ENCODE measurements around the gene ABLIM2. TPM values are rescaled to one million over a fixed set of nuclear protein-coding genes. Genes with fewer than 3 reads are reported as not detected.

ABLIM2 gene
- total and polyA plus RNA-seq, 2 of the 8 experiments (the other 6 are each of a cell fraction or from before 2014, with no cell fraction given) = 2.8 to 3.0 TPM

- no peak for FAIRE-seq
These were observed 23.2 kb upstream of the ABLIM2 start for GRCh38 chr4:8181844-8182243.

More at GRCh38 chr4:8181844-8182243, 23.2 kb upstream of the ABLIM2 start:
- no peak overlapping the region for H4K5ac ChIP-seq (ENCODE audit: insufficient read length, low read depth, low read length)
- H3K4me2 ChIP-seq (ENCODE audit: insufficient read depth in 1 of 2, low read depth in 2 of 2, low read length in 2 of 2) = no peak overlapping the region
- no peak overlapping the region for H2BK12ac ChIP-seq (ENCODE audit: low read depth, low read length)
- no peak overlapping the region for H3K4ac ChIP-seq (replicated peaks; ENCODE audit: insufficient read length, low read depth, low read length)
- H3K18ac ChIP-seq (ENCODE audit: extremely low read depth, low read length) = no peak overlapping the region
- H3K14ac ChIP-seq (ENCODE audit: insufficient read length) = no peak overlapping the region
- no peak overlapping the region for H3K23ac ChIP-seq (ENCODE audit: insufficient read length)
- H2BK15ac ChIP-seq (ENCODE audit: low read length) = no peak overlapping the region
- no peaks in the 10 kb centered on the region for H3K27me3 ChIP-seq (replicated peaks in 1 of 4; ENCODE audit: control insufficient read depth in 3 of 4, extremely low read depth in 1 of 4, insufficient read depth in 3 of 4, low read length in 3 of 4)
- H4K20me1 ChIP-seq (replicated peaks in 1 of 2; ENCODE audit: control insufficient read depth in 1 of 2, insufficient read depth in 2 of 2, low read length in 2 of 2) = peaks cover 0 to 4% of the 10 kb centered on the region in 2 experiments
- H2BK20ac ChIP-seq (ENCODE audit: low read length) = no peak overlapping the region
- no peak overlapping the region for H2BK120ac ChIP-seq (replicated peaks; ENCODE audit: low read depth, low read length)
- no peak overlapping the region for H2AK5ac ChIP-seq (ENCODE audit: low read depth, low read length)
- CTCF ChIA-PET (ENCODE audit: partially characterized antibody) = interaction anchor here (0.6 to 2.0 kb wide), 4 partner anchors 10 to 846 kb away, joined by 3 to 7 read pairs (median 4); no protein-coding TSS in a partner anchor
- TF ChIP-seq CHD1 (IDR thresholded peaks at IDR 0.05; ENCODE audit: low read depth, low read length) = no peak
- TF ChIP-seq SAP30 (IDR thresholded peaks at IDR 0.05; ENCODE audit: insufficient read depth, insufficient replicate concordance, low read length) = no peak
- no peak for TF ChIP-seq TAF1 (IDR thresholded peaks at IDR 0.05; ENCODE audit: low read depth, low read length)
- no peak for TF ChIP-seq NANOG (IDR thresholded peaks at IDR 0.05; ENCODE audit: insufficient read depth, low read depth, low read length, poor library complexity, severe bottlenecking)
- no peak for TF ChIP-seq TBP (IDR thresholded peaks at IDR 0.05; ENCODE audit: low read depth, low read length)
- TF ChIP-seq, protein P1, sequence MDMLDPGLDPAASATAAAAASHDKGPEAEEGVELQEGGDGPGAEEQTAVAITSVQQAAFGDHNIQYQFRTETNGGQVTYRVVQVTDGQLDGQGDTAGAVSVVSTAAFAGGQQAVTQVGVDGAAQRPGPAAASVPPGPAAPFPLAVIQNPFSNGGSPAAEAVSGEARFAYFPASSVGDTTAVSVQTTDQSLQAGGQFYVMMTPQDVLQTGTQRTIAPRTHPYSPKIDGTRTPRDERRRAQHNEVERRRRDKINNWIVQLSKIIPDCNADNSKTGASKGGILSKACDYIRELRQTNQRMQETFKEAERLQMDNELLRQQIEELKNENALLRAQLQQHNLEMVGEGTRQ (IDR thresholded peaks at IDR 0.05; ENCODE audit: low read length) = no peak
- no peak for TF ChIP-seq CBX8 (IDR thresholded peaks at IDR 0.05; ENCODE audit: borderline replicate concordance, low read depth, low read length)
- no peak for TF ChIP-seq CBX5 (IDR thresholded peaks at IDR 0.05; ENCODE audit: low read depth, low read length)
- no peak for TF ChIP-seq YY1 (IDR thresholded peaks at IDR 0.05; ENCODE audit: low read depth, low read length)
- TF ChIP-seq, protein P2, sequence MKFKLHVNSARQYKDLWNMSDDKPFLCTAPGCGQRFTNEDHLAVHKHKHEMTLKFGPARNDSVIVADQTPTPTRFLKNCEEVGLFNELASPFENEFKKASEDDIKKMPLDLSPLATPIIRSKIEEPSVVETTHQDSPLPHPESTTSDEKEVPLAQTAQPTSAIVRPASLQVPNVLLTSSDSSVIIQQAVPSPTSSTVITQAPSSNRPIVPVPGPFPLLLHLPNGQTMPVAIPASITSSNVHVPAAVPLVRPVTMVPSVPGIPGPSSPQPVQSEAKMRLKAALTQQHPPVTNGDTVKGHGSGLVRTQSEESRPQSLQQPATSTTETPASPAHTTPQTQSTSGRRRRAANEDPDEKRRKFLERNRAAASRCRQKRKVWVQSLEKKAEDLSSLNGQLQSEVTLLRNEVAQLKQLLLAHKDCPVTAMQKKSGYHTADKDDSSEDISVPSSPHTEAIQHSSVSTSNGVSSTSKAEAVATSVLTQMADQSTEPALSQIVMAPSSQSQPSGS (IDR thresholded peaks at IDR 0.05; ENCODE audit: low read length) = no peak
- no peaks in the 10 kb centered on the region for H3K4me1 ChIP-seq (replicated peaks in 1 of 4; ENCODE audit: control insufficient read depth in 3 of 4, insufficient read depth in 4 of 4, low read length in 3 of 4)
- no peak overlapping the region for H4K91ac ChIP-seq (replicated peaks; ENCODE audit: insufficient read length, low read length)
- DNase-seq (ENCODE audit: low read depth in 1 of 2, low spot score in 2 of 2) = no peak
- H3K36me3 ChIP-seq (ENCODE audit: control insufficient read depth in 2 of 4, insufficient read depth in 4 of 4, low read length in 3 of 4) = no peaks in the 10 kb centered on the region
- H2AFZ ChIP-seq (ENCODE audit: low read length) = no peak overlapping the region
- H3K23me2 ChIP-seq (ENCODE audit: low read depth, low read length) = 0 out of 2 replicates have a peak, but pooled peaks cover 2% of the 10 kb centered on the region
- no peaks in the 10 kb centered on the region for H3K9me3 ChIP-seq (ENCODE audit: insufficient read depth in 2 of 2, low read depth in 1 of 2, low read length in 1 of 2)
- no peak overlapping the region for H3K9ac ChIP-seq (replicated peaks in 1 of 4; ENCODE audit: extremely low read depth in 1 of 4, low read depth in 3 of 4, low read length in 3 of 4)
- H3K79me2 ChIP-seq (ENCODE audit: control insufficient read depth in 1 of 2, insufficient read depth in 2 of 2, low read length in 2 of 2) = no peaks in the 10 kb centered on the region
- H3K27ac ChIP-seq (ENCODE audit: low read depth, low read length) = no peak overlapping the region
- no peak overlapping the region for H4K8ac ChIP-seq (ENCODE audit: extremely low read depth, insufficient read depth, low read length)
- WGBS, 2 experiments (ENCODE audit: extremely low coverage in 1 of 2, insufficient coverage in 1 of 2, insufficient read length in 1 of 2, insufficient replicate concordance in 2 of 2, low coverage in 1 of 2, low lambda C conversion rate in 2 of 2, missing lambda C conversion rate in 1 of 2) = 83% methylated on average over 7 of the region's 7 CpGs; no CpG with 5 or more reads in 1 of the 2 experiments
- H3K4me3 ChIP-seq (ENCODE audit: extremely low read depth in 1 of 4, insufficient read depth in 2 of 4, low read depth in 3 of 4, low read length in 4 of 4) = no peak overlapping the region
- no peaks in the 10 kb centered on the region for H3K79me1 ChIP-seq (ENCODE audit: low read depth, low read length)
- H3K56ac ChIP-seq (replicated peaks; ENCODE audit: insufficient read length, low read depth, low read length) = no peak overlapping the region
- POLR2A ChIA-PET (ENCODE audit: partially characterized antibody) = interaction anchor here (0.8 kb wide), 1 partner anchor 111 kb away, joined by 3 read pairs; no protein-coding TSS in a partner anchor
- H2BK5ac ChIP-seq (ENCODE audit: low read depth, low read length) = no peak overlapping the region

All from H1 (cell line).